Type B pancreatic cell (in vitro differentiated cells): ENCODE results near the gene SNX18. TPM values are rescaled to one million over a fixed set of nuclear protein-coding genes. Genes with fewer than 3 reads are reported as not detected.
"Not testable (repeated sequence)": the region's sequence is repeated elsewhere in the genome, so short reads cannot be mapped to it uniquely, and the experiment has no call there.

Source experiments
- DNase-seq: peaks from one replicate; pipeline ENCODE4 v3.0.0; 2021; ENCODE audit warnings: mixed read lengths; ENCODE audit not compliant: unreplicated experiment; ENCODE audit errors: extremely low spot score
- H3K27ac Mint-ChIP-seq: 2 replicates; pipeline ENCODE4 v1.8.0; 2021; ENCODE audit warnings: mild to moderate bottlenecking, mixed read lengths
- H3K27me3 Mint-ChIP-seq: 2 replicates; pipeline ENCODE4 v1.8.0; 2021; ENCODE audit warnings: mixed read lengths
- H3K36me3 Mint-ChIP-seq: 2 replicates; pipeline ENCODE4 v1.8.0; 2021; ENCODE audit warnings: mixed read lengths
- H3K4me1 Mint-ChIP-seq: one replicate; pipeline ENCODE4 v1.8.0; 2021; ENCODE audit warnings: mixed read lengths; ENCODE audit not compliant: unreplicated experiment
- H3K4me3 Mint-ChIP-seq: 2 replicates; pipeline ENCODE4 v1.8.0; 2021; ENCODE audit warnings: mild to moderate bottlenecking, mixed read lengths
- H3K9me3 Mint-ChIP-seq: 2 replicates; pipeline ENCODE4 v1.8.0; 2021; ENCODE audit warnings: mixed read lengths
- total RNA-seq: library from RNA; stranded (reverse); gene quantifications from 2 replicates; pipeline ENCODE4 v1.2.1, GENCODE V29; 2021; ENCODE audit warnings: low replicate concordance
- TF ChIP-seq, protein P1 (sequence below): fragments of 200-600 bp; sonication (generic); conservative IDR thresholded peaks from 2 replicates; pipeline ENCODE4 v1.5.0; 2021; ENCODE audit warnings: antibody characterized with exemption, mild to moderate bottlenecking

The SNX18 gene
- total RNA-seq, 1 donor from 2014 or later: 27.1 TPM

DNA sequence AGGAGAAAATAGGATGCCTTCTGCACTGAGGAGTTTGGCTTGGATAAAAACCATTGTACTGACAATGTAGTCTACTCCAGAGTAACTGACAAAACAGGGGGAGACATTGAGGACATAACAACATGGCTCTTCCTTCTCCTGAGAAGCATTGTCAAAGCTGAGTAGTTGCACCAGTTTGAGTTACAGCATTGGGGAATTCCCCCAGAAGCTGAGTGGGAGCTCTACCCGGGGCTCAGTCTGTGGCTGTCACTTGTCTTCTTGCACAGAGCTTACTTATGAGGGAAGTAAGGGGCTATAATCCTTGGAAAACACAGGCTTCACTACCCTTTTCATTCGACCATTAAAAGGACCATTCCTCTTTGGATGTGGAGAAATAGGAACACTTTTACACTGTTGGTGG is 40.9 kb upstream of the SNX18 start:
- Mint-ChIP-seq H3K36me3 (no peaks in the 10 kb centered on the region), H3K4me3 (no peak overlapping the region), H3K27me3 (peaks cover 14% of the 10 kb centered on the region), H3K27ac (no peak overlapping the region), H3K9me3 (no peaks in the 10 kb centered on the region), H3K4me1 (no peaks in the 10 kb centered on the region)
- DNase-seq: no peak
- TF ChIP-seq, protein P1, sequence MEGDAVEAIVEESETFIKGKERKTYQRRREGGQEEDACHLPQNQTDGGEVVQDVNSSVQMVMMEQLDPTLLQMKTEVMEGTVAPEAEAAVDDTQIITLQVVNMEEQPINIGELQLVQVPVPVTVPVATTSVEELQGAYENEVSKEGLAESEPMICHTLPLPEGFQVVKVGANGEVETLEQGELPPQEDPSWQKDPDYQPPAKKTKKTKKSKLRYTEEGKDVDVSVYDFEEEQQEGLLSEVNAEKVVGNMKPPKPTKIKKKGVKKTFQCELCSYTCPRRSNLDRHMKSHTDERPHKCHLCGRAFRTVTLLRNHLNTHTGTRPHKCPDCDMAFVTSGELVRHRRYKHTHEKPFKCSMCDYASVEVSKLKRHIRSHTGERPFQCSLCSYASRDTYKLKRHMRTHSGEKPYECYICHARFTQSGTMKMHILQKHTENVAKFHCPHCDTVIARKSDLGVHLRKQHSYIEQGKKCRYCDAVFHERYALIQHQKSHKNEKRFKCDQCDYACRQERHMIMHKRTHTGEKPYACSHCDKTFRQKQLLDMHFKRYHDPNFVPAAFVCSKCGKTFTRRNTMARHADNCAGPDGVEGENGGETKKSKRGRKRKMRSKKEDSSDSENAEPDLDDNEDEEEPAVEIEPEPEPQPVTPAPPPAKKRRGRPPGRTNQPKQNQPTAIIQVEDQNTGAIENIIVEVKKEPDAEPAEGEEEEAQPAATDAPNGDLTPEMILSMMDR: no peak

DNA sequence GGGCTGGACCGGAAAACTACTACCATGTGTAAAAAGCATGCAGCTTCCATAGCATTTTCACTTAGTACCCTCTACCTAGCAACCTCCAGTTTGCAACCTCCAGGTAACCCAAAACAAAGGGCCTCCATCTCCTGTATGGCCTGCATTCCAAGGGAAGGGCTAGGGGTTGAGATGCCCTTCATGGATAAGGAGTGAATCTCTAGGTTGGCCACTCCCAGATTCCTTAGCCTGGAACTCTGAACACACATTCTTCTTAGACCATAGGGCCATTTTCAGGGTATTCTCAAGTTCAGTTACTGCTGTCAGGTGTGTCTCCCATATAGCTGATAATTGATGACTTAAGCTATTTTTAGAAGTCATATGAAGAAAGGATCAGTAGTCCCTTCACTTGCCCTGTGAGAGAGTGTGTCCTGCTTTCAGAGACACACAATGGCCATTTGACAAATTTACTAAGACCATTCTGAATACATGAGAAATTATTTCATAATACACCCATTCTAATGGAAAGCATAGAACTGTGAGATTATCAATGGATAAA is 39.5 kb upstream of the SNX18 start:
- no peaks in the 10 kb centered on the region for H3K9me3 Mint-ChIP-seq
- TF ChIP-seq, protein P1: no peak
- DNase-seq: no peak
- peaks cover 14% of the 10 kb centered on the region for H3K27me3 Mint-ChIP-seq
- no peak overlapping the region for H3K4me3 Mint-ChIP-seq
- H3K4me1 Mint-ChIP-seq: no peaks in the 10 kb centered on the region
- H3K27ac Mint-ChIP-seq: no peak overlapping the region
- no peaks in the 10 kb centered on the region for H3K36me3 Mint-ChIP-seq

DNA sequence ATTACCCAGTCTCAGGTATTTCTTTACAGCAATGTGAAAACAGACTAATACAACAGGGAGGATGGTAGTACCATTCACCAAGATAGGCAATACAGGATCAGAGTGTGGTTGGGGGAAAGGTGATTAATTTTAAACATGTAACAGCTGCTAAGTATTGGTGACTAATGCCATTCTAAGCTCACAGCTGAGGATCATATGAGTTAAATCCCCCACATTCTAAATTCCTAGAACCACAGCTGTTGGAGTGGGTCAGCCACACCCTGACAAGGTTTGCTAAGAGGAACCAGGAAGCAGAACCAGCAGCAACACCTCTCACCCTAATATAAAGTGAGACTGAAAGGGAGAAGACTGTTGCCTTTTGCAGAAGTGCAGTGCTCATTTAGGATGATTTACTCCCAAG is 37.3 kb upstream of the SNX18 start:
- peaks cover 14% of the 10 kb centered on the region for H3K27me3 Mint-ChIP-seq

DNA sequence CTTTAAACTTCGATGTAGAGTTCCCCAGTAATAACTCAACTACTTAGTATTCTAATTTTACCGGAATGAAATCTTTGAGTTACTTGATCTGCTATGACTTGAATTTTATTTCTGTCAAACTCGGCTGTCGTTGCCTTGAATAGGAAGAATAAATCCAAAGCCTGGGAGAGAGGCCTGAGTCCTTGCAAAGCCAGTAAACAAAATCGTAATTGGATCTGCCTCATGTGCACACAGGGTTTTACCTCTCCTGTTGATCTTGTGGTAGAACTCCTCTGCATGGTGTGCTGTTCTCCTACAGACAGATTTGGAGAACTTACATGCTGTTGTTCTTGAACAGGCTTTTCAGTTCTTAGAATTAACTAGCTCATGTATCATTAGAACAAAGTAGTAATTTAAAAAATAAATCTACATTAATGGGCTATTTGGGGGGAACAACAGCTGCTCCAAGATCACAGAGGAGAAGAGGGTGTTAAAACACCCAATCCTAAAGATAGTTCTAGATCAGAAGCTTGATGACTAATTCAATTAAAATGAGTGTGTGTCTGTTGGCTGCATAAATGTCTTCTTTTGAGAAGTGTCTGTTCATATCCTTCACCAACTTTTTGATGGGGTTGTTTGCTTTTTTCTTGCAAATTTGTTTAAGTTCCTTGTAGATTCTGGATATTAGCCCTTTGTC is 33.2 kb upstream of the SNX18 start:
- peaks cover 14% of the 10 kb centered on the region for H3K27me3 Mint-ChIP-seq
- H3K4me3 Mint-ChIP-seq: no peak overlapping the region
- H3K9me3 Mint-ChIP-seq: no peaks in the 10 kb centered on the region
- TF ChIP-seq, protein P1: no peak
- no peak for DNase-seq
- no peak overlapping the region for H3K27ac Mint-ChIP-seq
- no peaks in the 10 kb centered on the region for H3K36me3 Mint-ChIP-seq
- no peaks in the 10 kb centered on the region for H3K4me1 Mint-ChIP-seq

More for the DNA sequence above, 37.3 kb upstream of the SNX18 start:
- TF ChIP-seq, protein P1: no peak
- no peaks in the 10 kb centered on the region for H3K36me3 Mint-ChIP-seq
- H3K4me1 Mint-ChIP-seq: no peaks in the 10 kb centered on the region
- no peaks in the 10 kb centered on the region for H3K9me3 Mint-ChIP-seq
- H3K4me3 Mint-ChIP-seq: no peak overlapping the region
- no peak for DNase-seq
- peak overlapping the region; percentile 29 for H3K27ac Mint-ChIP-seq

DNA sequence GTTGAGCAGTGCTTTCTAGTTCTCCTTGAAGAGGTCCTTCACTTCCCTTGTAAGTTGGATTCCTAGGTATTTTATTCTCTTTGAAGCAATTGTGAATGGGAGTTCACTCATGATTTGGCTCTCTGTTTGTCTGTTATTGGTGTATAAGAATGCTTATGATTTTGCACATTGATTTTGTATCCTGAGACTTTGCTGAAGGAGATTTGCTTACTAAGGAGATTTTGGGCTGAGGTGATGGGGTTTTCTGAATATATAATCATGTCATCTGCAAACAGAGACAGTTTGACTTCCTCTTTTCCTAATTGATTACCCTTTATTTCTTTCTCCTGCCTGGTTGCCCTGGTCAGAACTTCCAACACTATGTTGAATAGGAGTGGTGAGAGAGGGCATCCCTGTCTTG is 31.9 kb upstream of the SNX18 start:
- not testable (repeated sequence) for H3K27ac Mint-ChIP-seq, H3K9me3 Mint-ChIP-seq, H3K27me3 Mint-ChIP-seq, H3K4me3 Mint-ChIP-seq, H3K4me1 Mint-ChIP-seq, DNase-seq, H3K36me3 Mint-ChIP-seq

DNA sequence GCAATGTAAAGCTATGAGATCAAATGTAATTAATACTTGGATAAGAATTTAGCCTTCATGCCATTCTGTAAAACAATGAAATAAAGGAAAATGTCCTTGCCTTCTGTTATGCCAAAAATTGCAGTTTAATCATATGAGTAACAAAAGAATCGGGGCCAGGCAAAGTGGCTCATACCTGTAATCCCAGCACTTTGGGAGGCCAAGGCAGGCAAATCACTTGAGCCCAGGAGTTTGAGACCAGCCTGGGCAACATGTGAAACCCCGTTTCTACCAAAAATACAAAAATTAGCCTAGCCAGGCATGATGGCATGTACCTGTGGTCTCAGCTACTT is 27.9 kb upstream of the SNX18 start:
- TF ChIP-seq, protein P1: peak; percentile 25
- DNase-seq, H3K27ac Mint-ChIP-seq, H3K4me3 Mint-ChIP-seq, H3K36me3 Mint-ChIP-seq, H3K9me3 Mint-ChIP-seq, H3K4me1 Mint-ChIP-seq, H3K27me3 Mint-ChIP-seq: not testable (repeated sequence)
